Thyroid gland (tissue), 4 donors: ENCODE measurements around the gene YJEFN3. TPM values are rescaled to one million over a fixed set of nuclear protein-coding genes. Genes with fewer than 3 reads are reported as not detected.

ENCODE experiments used
- DNase-seq, 2 donors: peaks; one replicate each; pipeline ENCODE4 v3.0.0-alpha.2; 2019
- H3K27ac ChIP-seq, 3 donors: fragments of 200-600 bp; sonication (generic); 1 replicate in 2 of 3; 2 replicates in 1 of 3; pipeline ENCODE4 v1.5.1; 2016 to 2019; ENCODE audit warnings: mild to moderate bottlenecking in 1 of 3, moderate library complexity in 1 of 3
- H3K27me3 ChIP-seq: fragments of 200-600 bp; sonication (generic); one replicate; pipeline ENCODE4 v1.5.1; 2019
- H3K36me3 ChIP-seq, 2 donors: fragments of 200-600 bp; sonication (generic); one replicate each; pipeline ENCODE4 v1.5.1; 2016 to 2019
- H3K4me1 ChIP-seq, 2 donors: fragments of 200-600 bp; sonication (generic); one replicate each; pipeline ENCODE4 v1.5.1; 2017 to 2019
- H3K4me3 ChIP-seq, 3 donors: fragments of 200-600 bp; sonication (generic); replicated peaks in 1 of 3; 1 replicate in 2 of 3; 2 replicates in 1 of 3; pipeline ENCODE4 v1.5.1; 2016; ENCODE audit warnings: mild to moderate bottlenecking in 1 of 3
- H3K9me3 ChIP-seq: fragments of 200-600 bp; sonication (generic); one replicate; pipeline ENCODE4 v1.5.1; 2017
- POLR2A ChIP-seq, 2 donors: fragments of 450-650 bp; IDR thresholded peaks; one replicate each; pipeline ENCODE4 v1.6.1; 2017; ENCODE audit warnings: antibody characterized with exemption in 2 of 2, mild to moderate bottlenecking in 2 of 2, moderate library complexity in 1 of 2
- WGBS, 2 donors: methylation state at CpG; one replicate each; pipeline ENCODE4 v1.1.5; 2017; 5-methylcytosine and 5-hydroxymethylcytosine counted together
- intact Hi-C: fragments of 100-400 bp; cut with DNase I; formaldehyde crosslinking; loops from one replicate; pipeline ENCODE4 v1.15.1; 2023
- total RNA-seq, 4 donors: library from RNA; depleted of rRNA; stranded (reverse); fragments of >200 nt; gene quantifications; one replicate each; pipeline ENCODE4 v1.2.3, GENCODE V29; 2016
- TF ChIP-seq, protein P1 (sequence below), 6 experiments: fragments of 200-600 bp in 3 of 6; fragments of 450-650 bp in 3 of 6; sonication (generic) in 3 of 6; IDR thresholded peaks; one replicate each; pipeline ENCODE4 v1.5.1; 2016 to 2019; ENCODE audit warnings: antibody characterized with exemption in 6 of 6, mild to moderate bottlenecking in 2 of 6, inconsistent platforms in 1 of 6, moderate library complexity in 1 of 6

Gene YJEFN3
- total RNA-seq, 4 donors from 2014 or later = 1.9 to 7.2 (median 2.6) TPM; not detected in 1

DNA sequence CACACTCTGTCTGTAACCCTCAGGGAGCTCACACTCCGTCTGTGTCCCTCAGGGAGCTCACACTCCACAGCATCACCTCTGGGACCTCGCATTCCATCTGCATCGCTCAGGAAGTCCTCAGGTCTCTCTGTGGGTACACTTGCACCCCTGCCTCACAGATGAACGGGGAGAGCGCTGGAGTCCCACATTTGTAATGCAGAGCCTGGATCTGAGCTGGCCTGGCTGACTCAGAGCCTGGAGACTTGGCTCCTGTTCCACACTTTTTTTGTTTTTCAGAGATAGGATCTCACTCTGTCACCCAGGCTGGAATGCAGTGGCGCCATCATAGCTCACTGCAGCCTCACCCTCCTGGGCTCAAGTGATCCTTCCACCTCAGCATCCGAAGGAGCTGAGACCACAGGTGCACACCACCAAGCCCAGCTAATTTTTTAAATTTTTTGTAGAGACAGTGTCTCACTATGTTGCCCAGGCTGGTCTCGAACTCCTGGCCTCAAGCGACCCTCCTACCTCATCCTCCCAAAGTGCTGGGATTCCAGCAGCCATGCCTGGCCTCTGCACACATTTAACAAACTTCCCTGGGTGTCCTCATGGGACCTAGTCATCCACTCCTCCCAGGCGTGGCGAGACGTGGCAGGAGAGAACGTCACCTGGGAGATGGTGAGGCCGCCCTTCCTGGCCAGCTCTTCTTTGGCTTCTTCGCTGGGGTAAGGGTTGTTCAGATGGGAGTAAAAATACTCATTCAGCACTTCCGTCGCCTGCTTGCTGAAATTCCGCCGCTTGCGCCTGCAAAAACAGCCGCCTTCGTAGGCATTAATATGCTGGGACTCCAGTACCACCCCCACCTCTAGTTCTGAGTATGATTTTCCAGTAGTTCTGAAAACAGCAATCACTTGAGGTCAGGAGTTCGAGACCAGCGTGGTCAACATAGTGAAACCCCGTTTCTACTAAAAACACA, 40.4 kb downstream of the YJEFN3 start:
- Histone ChIP-seq H3K4me1 (no peaks in the 10 kb centered on the region), H3K4me3 (no peak overlapping the region), H3K27me3 (no peaks in the 10 kb centered on the region), H3K27ac (no peak overlapping the region), H3K9me3 (no peaks in the 10 kb centered on the region), H3K36me3 (peaks cover 30 to 31% of the 10 kb centered on the region in 2 donors)
- WGBS, 2 donors = 92 to 95% methylated on average over 25 of the region's 25 CpGs
- DNase-seq = no peak
- TF ChIP-seq, protein P1, sequence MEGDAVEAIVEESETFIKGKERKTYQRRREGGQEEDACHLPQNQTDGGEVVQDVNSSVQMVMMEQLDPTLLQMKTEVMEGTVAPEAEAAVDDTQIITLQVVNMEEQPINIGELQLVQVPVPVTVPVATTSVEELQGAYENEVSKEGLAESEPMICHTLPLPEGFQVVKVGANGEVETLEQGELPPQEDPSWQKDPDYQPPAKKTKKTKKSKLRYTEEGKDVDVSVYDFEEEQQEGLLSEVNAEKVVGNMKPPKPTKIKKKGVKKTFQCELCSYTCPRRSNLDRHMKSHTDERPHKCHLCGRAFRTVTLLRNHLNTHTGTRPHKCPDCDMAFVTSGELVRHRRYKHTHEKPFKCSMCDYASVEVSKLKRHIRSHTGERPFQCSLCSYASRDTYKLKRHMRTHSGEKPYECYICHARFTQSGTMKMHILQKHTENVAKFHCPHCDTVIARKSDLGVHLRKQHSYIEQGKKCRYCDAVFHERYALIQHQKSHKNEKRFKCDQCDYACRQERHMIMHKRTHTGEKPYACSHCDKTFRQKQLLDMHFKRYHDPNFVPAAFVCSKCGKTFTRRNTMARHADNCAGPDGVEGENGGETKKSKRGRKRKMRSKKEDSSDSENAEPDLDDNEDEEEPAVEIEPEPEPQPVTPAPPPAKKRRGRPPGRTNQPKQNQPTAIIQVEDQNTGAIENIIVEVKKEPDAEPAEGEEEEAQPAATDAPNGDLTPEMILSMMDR (IDR thresholded peaks at IDR 0.05) = no peak
- TF ChIP-seq POLR2A (IDR thresholded peaks at IDR 0.05) = no peak
- intact Hi-C loops = no loop called here

DNA sequence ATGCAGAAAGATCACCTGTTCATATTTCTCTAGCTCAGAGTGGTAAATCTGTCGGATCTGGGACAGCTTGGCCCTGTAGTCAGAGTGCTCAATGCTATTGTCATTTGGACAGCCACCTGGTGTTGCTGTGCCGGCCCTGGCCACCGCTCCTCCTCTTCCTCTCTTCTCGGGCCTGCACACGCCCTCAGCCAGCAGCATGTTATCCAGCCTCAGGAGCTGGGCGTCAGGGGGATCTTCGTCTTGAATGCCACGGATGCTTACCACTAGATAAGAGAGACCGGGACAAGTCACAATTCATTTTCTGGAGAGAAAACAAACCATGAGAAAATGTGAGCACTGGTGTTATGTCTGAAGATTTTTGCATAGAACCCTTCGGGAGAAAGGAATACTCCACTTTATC, 41.9 kb downstream of the YJEFN3 start:
- no peak for TF ChIP-seq POLR2A (IDR thresholded peaks at IDR 0.05)
- TF ChIP-seq, protein P1 (IDR thresholded peaks at IDR 0.05) = no peak
- 84 to 91% methylated on average over 10 of the region's 10 CpGs for WGBS, 2 donors
- intact Hi-C loops = no loop called here
- Histone ChIP-seq H3K27me3 (no peaks in the 10 kb centered on the region), H3K4me3 (no peak overlapping the region), H3K36me3 (peaks cover 24 to 25% of the 10 kb centered on the region in 2 donors), H3K9me3 (no peaks in the 10 kb centered on the region), H3K27ac (no peak overlapping the region), H3K4me1 (no peaks in the 10 kb centered on the region)
- DNase-seq = no peak

DNA sequence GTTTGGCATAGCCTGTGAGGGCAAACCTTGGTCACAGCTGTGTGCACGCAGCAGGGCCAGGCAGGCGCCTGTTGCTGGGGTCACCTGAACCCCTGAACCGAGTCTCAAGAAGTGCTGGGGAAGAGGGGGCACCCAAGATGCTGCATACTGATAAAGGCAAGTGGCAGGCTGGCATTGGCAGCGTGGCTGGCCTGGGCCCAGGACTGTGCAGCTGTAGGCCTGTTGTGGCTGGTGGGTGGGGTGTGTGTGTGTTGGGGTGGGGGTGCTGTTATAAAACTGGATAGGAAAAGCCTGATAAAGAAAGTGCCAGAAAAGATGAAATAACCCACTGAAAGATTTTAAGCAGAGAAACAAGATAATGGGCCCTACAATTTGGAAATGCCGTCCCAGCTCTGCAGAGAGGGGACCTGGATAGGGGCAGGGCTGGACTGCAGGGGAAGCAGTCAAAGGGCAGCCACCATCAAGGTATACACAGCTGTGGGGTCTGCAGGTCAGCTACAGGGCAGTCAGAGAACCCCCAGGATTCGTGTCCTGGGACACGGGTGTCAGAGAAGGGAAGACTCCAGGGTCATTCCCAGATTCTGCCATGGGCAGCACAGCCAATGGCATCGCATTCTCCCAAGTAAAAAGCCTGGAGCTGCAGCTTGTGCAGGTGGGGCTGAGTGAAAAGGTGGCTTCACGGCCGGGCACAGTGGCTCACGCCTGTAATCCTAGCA, 42.5 kb downstream of the YJEFN3 start:
- H3K36me3 ChIP-seq = peaks cover 24 to 25% of the 10 kb centered on the region in 2 donors
- intact Hi-C loops = no loop called here
- no peak for DNase-seq
- no peak overlapping the region for H3K4me3 ChIP-seq
- no peaks in the 10 kb centered on the region for H3K4me1 ChIP-seq
- no peak overlapping the region for H3K27ac ChIP-seq
- no peak for TF ChIP-seq POLR2A (IDR thresholded peaks at IDR 0.05)
- TF ChIP-seq, protein P1 (IDR thresholded peaks at IDR 0.05) = no peak
- no peaks in the 10 kb centered on the region for H3K9me3 ChIP-seq
- no peaks in the 10 kb centered on the region for H3K27me3 ChIP-seq
- 90 to 94% methylated on average over 11 of the region's 11 CpGs for WGBS, 2 donors

DNA sequence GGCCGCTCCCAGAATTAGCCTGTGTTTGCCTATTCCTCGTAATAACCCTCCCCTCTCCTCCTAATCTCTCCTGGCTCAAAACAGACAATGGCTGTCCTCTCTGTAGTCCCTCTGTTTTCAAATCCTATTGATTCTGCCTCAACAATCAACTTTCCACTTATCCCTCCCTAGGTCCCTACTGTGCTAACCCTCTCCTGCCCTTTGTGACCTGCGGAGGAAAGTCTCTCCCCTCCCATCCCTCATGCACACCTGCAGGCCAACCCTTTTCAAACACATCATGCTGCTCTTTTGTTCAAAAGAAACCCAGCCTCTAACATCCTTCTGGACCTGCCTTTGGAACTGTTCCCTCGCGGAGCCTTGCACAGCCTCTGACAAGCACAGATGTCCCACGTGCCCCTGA, 46.7 kb downstream of the YJEFN3 start:
- no peak for DNase-seq
- Histone ChIP-seq H3K4me1 (no peaks in the 10 kb centered on the region), H3K27me3 (no peaks in the 10 kb centered on the region), H3K9me3 (no peaks in the 10 kb centered on the region), H3K4me3 (no peak overlapping the region), H3K27ac (no peak overlapping the region), H3K36me3 (peaks cover 0 to 3% of the 10 kb centered on the region in 2 donors)
- TF ChIP-seq POLR2A (IDR thresholded peaks at IDR 0.05) = no peak
- TF ChIP-seq, protein P1 (IDR thresholded peaks at IDR 0.05) = no peak
- WGBS, 2 donors = 75 to 80% methylated on average over 6 of the region's 6 CpGs
- intact Hi-C loops = no loop called here

DNA sequence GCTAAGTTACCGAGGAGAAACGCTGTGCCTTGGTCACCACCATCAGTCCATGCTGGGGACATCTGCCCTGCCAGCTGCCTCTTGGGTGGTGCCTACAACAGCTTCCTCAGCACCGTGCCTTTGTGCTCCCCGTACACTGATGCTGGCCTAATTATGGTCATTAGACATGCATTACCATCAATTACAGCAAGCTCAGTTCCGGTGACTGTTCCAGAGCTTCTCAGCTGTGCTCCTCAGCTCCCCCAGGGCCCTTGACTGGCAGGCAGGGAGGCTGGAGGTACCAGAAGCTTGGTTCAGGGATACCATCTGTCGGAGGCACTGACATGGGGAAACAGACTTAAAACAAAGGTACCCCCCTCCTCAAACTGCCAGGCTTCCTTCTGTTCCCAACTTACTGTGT, 49.5 kb downstream of the YJEFN3 start:
- H3K4me3 ChIP-seq = no peak overlapping the region
- no peak for TF ChIP-seq POLR2A (IDR thresholded peaks at IDR 0.05)
- TF ChIP-seq, protein P1 (IDR thresholded peaks at IDR 0.05) = no peak
- 89 to 90% methylated on average over 6 of the region's 6 CpGs for WGBS, 2 donors
- no peaks in the 10 kb centered on the region for H3K4me1 ChIP-seq
- DNase-seq = no peak
- H3K9me3 ChIP-seq = no peaks in the 10 kb centered on the region
- H3K27ac ChIP-seq = no peak overlapping the region
- no peaks in the 10 kb centered on the region for H3K36me3 ChIP-seq
- no peaks in the 10 kb centered on the region for H3K27me3 ChIP-seq
- intact Hi-C loops = no loop called here
